PC-3 (cell line): ENCODE results near the gene DNASE1L2. TPM values are rescaled to one million over a fixed set of nuclear protein-coding genes. Genes with fewer than 3 reads are reported as not detected.

Experiments
- ATAC-seq: fragments of 200-7000 bp; cut with Tn5 transposase; 2 replicates; pipeline ENCODE4 v1.9.1; 2020; ENCODE audit warnings: mild to moderate bottlenecking, moderate library complexity
- BruUV-seq: library from RNA; stranded (reverse); fragments of 400-500 nt; replicated peaks from 2 replicates; lab custom pipeline; 2021; lab: Mats Ljungman, UMichigan
- CTCF ChIA-PET: fragments of 300-600 bp; sonication (Branson Sonifier 250); formaldehyde crosslinking; loops from one replicate; lab custom pipeline; 2022; ENCODE audit warnings: antibody characterized with exemption; lab: Charles Lee
- POLR2A ChIA-PET: fragments of 300-600 bp; sonication (Branson Sonifier 250); formaldehyde crosslinking; loops from one replicate; lab custom pipeline; 2022; ENCODE audit warnings: antibody characterized with exemption; ENCODE audit not compliant: unreplicated experiment; lab: Charles Lee
- DNase-seq: peaks from one replicate; pipeline ENCODE4 v3.0.0-alpha.2; 2015
- H2AFZ ChIP-seq: fragments of 300-600 bp; sonication (generic); 2 replicates; pipeline ENCODE4 v1.6.0; 2016; ENCODE audit warnings: antibody characterized with exemption, low read length
- H3F3A ChIP-seq: fragments of 300-600 bp; sonication (generic); one replicate; pipeline ENCODE4 v1.6.0; 2017; ENCODE audit warnings: antibody characterized with exemption, low read length, control low read depth, mild to moderate bottlenecking; ENCODE audit not compliant: unreplicated experiment
- H3K27ac ChIP-seq: fragments of 300-600 bp; sonication (generic); 2 replicates; pipeline ENCODE4 v1.5.1; 2016; ENCODE audit warnings: mild to moderate bottlenecking, low read length
- H3K27me3 ChIP-seq: fragments of 300-600 bp; sonication (generic); 2 replicates; pipeline ENCODE4 v1.6.1; 2016; ENCODE audit warnings: low read length, mixed read lengths
- H3K36me3 ChIP-seq: fragments of 300-600 bp; sonication (generic); 2 replicates; pipeline ENCODE4 v1.6.1; 2016; ENCODE audit warnings: low read depth, mixed run types, low read length, mixed read lengths
- H3K4me1 ChIP-seq: fragments of 300-600 bp; sonication (generic); 2 replicates; pipeline ENCODE4 v1.5.1; 2016; ENCODE audit warnings: low read length; ENCODE audit not compliant: insufficient read depth
- H3K4me2 ChIP-seq: fragments of 300-600 bp; sonication (generic); 2 replicates; pipeline ENCODE4 v1.6.0; 2016; ENCODE audit warnings: low read length
- H3K4me3 ChIP-seq: fragments of 300-600 bp; sonication (generic); 2 replicates; pipeline ENCODE4 v1.5.1; 2016; ENCODE audit warnings: mild to moderate bottlenecking, low read length, mixed read lengths
- H3K79me2 ChIP-seq: fragments of 300-600 bp; sonication (generic); 2 replicates; pipeline ENCODE4 v1.6.1; 2017; ENCODE audit warnings: low read length, mixed read lengths
- H3K9ac ChIP-seq: fragments of 300-600 bp; sonication (generic); 2 replicates; pipeline ENCODE4 v1.6.0; 2016; ENCODE audit warnings: mild to moderate bottlenecking, low read length
- H3K9me2 ChIP-seq: fragments of 300-600 bp; sonication (generic); replicated peaks from 2 replicates; pipeline ENCODE4 v1.6.1; 2016; ENCODE audit warnings: mixed run types, low read length, mixed read lengths
- H3K9me3 ChIP-seq: fragments of 300-600 bp; sonication (generic); 2 replicates; pipeline ENCODE4 v1.6.1; 2016; ENCODE audit warnings: low read length, mixed read lengths
- H4K20me1 ChIP-seq: fragments of 300-600 bp; sonication (generic); 2 replicates; pipeline ENCODE4 v1.6.1; 2016; ENCODE audit warnings: low read length, mixed read lengths
- CTCF ChIP-seq: fragments of 300-600 bp; sonication (generic); conservative IDR thresholded peaks from 2 replicates; pipeline ENCODE4 v1.5.1; 2017; ENCODE audit warnings: antibody characterized with exemption, low read depth, mild to moderate bottlenecking, low read length
- EZH2 ChIP-seq: fragments of 300-600 bp; sonication (generic); IDR thresholded peaks from one replicate; pipeline ENCODE4 v1.6.1; 2017; ENCODE audit warnings: antibody characterized with exemption, mild to moderate bottlenecking, low read length; ENCODE audit not compliant: unreplicated experiment
- EZH2phosphoT487 ChIP-seq: fragments of 300-600 bp; sonication (generic); IDR thresholded peaks from 2 replicates; pipeline ENCODE4 v1.6.1; 2018; ENCODE audit warnings: mild to moderate bottlenecking, antibody characterized with exemption, low read length, borderline replicate concordance
- intact Hi-C: fragments of 100-400 bp; cut with micrococcal nuclease; formaldehyde crosslinking; loops from 2 replicates; pipeline ENCODE4 v1.9.0; 2023
- total RNA-seq: library from RNA; depleted of rRNA; stranded (reverse); fragments of >200 nt; gene quantifications from 2 replicates; pipeline ENCODE4 v1.2.3, GENCODE V29; 2014

DNASE1L2 gene
- total RNA-seq, 1 experiment from 2014 or later: 2.7 TPM

GRCh38 chr16:2280981-2281542, 44.8 kb downstream of the DNASE1L2 start:
- BruUV-seq: no TSS peak
- H3K27me3 ChIP-seq: no peaks in the 10 kb centered on the region

GRCh38 chr16:2282262-2282661, 46.0 kb downstream of the DNASE1L2 start:
- Histone ChIP-seq H3K27me3 (no peaks in the 10 kb centered on the region), H3K9ac (no peak overlapping the region), H3F3A (no peaks in the 10 kb centered on the region), H3K4me1 (no peaks in the 10 kb centered on the region), H3K9me2 (no peaks in the 10 kb centered on the region), H2AFZ (no peak overlapping the region), H3K4me2 (no peak overlapping the region), H4K20me1 (no peaks in the 10 kb centered on the region), H3K9me3 (no peaks in the 10 kb centered on the region), H3K4me3 (no peak overlapping the region), H3K27ac (no peak overlapping the region), H3K36me3 (no peaks in the 10 kb centered on the region), H3K79me2 (no peaks in the 10 kb centered on the region)
- POLR2A ChIA-PET: no interaction called here
- DNase-seq (no peak), ATAC-seq (no peak)
- no TSS peak for BruUV-seq
- intact Hi-C loops: no loop called here
- CTCF ChIA-PET: no interaction called here
- TF ChIP-seq CTCF (no peak), EZH2 (no peak), EZH2phosphoT487 (no peak)

More at GRCh38 chr16:2280981-2281542, 44.8 kb downstream of the DNASE1L2 start:
- intact Hi-C loops: no loop called here
- ChIA-PET POLR2A (no interaction called here), CTCF (no interaction called here)
- Histone ChIP-seq H2AFZ (no peak overlapping the region), H3K4me2 (no peak overlapping the region), H3K9me2 (no peaks in the 10 kb centered on the region), H3K9ac (no peak overlapping the region), H3K27ac (no peak overlapping the region), H4K20me1 (no peaks in the 10 kb centered on the region), H3F3A (no peaks in the 10 kb centered on the region), H3K9me3 (no peaks in the 10 kb centered on the region), H3K4me1 (no peaks in the 10 kb centered on the region), H3K79me2 (no peaks in the 10 kb centered on the region), H3K4me3 (no peak overlapping the region), H3K36me3 (no peaks in the 10 kb centered on the region)
- ATAC-seq (no peak), DNase-seq (no peak)
- no peak for TF ChIP-seq EZH2phosphoT487
- no peak for TF ChIP-seq CTCF
- no peak for TF ChIP-seq EZH2

GRCh38 chr16:2282866-2283555, 46.8 kb downstream of the DNASE1L2 start:
- H3K9ac ChIP-seq: no peak overlapping the region
- H4K20me1 ChIP-seq: no peaks in the 10 kb centered on the region
- BruUV-seq: no TSS peak
- no peaks in the 10 kb centered on the region for H3K9me2 ChIP-seq
- ATAC-seq (no peak), DNase-seq (no peak)
- ChIA-PET CTCF (no interaction called here), POLR2A (no interaction called here)
- H3K36me3 ChIP-seq: no peaks in the 10 kb centered on the region
- no peak overlapping the region for H3K4me2 ChIP-seq
- H3K79me2 ChIP-seq: no peaks in the 10 kb centered on the region
- no peaks in the 10 kb centered on the region for H3K9me3 ChIP-seq
- H3K4me3 ChIP-seq: no peak overlapping the region
- intact Hi-C loops: no loop called here
- TF ChIP-seq CTCF (no peak), EZH2phosphoT487 (no peak), EZH2 (no peak)
- no peaks in the 10 kb centered on the region for H3K4me1 ChIP-seq
- H3F3A ChIP-seq: no peaks in the 10 kb centered on the region
- H3K27ac ChIP-seq: no peak overlapping the region
- H3K27me3 ChIP-seq: no peaks in the 10 kb centered on the region
- no peak overlapping the region for H2AFZ ChIP-seq
